ENCODE measurements around the gene GFER.

GFER gene

DNA sequence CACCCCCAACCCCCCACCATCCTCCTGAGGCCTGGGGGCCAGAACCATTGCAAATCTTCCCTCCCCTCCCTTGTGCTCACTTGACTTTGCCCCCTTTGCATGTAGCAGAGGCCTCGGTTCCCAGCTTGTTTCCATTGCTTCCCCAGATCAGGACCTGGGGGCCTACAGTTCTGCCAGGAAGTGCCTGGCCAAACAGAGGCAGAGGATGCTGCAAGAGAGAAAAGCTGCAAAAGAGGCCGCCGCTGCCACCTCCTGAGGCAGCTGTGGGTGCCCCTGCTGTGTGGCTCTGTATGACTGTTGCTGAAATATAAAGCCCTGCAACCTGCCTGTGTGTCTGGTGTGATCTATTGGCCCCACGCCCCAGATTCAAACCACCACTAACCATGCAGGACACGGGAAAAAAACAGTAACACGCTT is 22.3 kb upstream of the GFER start (continued):
- TF ChIP-seq MEIS1 (CRISPR knock-in tag; IDR thresholded peaks at IDR 0.05; ENCODE audit: borderline replicate concordance) = no peak
- TF ChIP-seq ZBTB20 (tag by site-specific recombination; IDR thresholded peaks at IDR 0.05) = peak; percentile 78
- TF ChIP-seq ZNF561 (tag by site-specific recombination; IDR thresholded peaks at IDR 0.05; ENCODE audit: borderline replicate concordance) = peak; percentile 39; the same call in 1 of the 2 replicates
- TF ChIP-seq, protein P1, sequence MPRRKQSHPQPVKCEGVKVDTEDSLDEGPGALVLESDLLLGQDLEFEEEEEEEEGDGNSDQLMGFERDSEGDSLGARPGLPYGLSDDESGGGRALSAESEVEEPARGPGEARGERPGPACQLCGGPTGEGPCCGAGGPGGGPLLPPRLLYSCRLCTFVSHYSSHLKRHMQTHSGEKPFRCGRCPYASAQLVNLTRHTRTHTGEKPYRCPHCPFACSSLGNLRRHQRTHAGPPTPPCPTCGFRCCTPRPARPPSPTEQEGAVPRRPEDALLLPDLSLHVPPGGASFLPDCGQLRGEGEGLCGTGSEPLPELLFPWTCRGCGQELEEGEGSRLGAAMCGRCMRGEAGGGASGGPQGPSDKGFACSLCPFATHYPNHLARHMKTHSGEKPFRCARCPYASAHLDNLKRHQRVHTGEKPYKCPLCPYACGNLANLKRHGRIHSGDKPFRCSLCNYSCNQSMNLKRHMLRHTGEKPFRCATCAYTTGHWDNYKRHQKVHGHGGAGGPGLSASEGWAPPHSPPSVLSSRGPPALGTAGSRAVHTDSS (tag by site-specific recombination; IDR thresholded peaks at IDR 0.05) = no peak
- TF ChIP-seq ZNF394 (tag by site-specific recombination; IDR thresholded peaks at IDR 0.05; ENCODE audit: borderline replicate concordance) = no peak
- TF ChIP-seq ZNF155 (tag by site-specific recombination; IDR thresholded peaks at IDR 0.05) = no peak
- TF ChIP-seq ZNF623 (tag by site-specific recombination; IDR thresholded peaks at IDR 0.05) = no peak
- TF ChIP-seq ZNF223 (tag by site-specific recombination; IDR thresholded peaks at IDR 0.05) = no peak
- TF ChIP-seq, protein P2, sequence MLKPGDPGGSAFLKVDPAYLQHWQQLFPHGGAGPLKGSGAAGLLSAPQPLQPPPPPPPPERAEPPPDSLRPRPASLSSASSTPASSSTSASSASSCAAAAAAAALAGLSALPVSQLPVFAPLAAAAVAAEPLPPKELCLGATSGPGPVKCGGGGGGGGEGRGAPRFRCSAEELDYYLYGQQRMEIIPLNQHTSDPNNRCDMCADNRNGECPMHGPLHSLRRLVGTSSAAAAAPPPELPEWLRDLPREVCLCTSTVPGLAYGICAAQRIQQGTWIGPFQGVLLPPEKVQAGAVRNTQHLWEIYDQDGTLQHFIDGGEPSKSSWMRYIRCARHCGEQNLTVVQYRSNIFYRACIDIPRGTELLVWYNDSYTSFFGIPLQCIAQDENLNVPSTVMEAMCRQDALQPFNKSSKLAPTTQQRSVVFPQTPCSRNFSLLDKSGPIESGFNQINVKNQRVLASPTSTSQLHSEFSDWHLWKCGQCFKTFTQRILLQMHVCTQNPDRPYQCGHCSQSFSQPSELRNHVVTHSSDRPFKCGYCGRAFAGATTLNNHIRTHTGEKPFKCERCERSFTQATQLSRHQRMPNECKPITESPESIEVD (tag by site-specific recombination; IDR thresholded peaks at IDR 0.05) = no peak
- no peak for TF ChIP-seq ZNF311 (tag by site-specific recombination; IDR thresholded peaks at IDR 0.05; ENCODE audit: borderline replicate concordance)
- TF ChIP-seq, protein P3, sequence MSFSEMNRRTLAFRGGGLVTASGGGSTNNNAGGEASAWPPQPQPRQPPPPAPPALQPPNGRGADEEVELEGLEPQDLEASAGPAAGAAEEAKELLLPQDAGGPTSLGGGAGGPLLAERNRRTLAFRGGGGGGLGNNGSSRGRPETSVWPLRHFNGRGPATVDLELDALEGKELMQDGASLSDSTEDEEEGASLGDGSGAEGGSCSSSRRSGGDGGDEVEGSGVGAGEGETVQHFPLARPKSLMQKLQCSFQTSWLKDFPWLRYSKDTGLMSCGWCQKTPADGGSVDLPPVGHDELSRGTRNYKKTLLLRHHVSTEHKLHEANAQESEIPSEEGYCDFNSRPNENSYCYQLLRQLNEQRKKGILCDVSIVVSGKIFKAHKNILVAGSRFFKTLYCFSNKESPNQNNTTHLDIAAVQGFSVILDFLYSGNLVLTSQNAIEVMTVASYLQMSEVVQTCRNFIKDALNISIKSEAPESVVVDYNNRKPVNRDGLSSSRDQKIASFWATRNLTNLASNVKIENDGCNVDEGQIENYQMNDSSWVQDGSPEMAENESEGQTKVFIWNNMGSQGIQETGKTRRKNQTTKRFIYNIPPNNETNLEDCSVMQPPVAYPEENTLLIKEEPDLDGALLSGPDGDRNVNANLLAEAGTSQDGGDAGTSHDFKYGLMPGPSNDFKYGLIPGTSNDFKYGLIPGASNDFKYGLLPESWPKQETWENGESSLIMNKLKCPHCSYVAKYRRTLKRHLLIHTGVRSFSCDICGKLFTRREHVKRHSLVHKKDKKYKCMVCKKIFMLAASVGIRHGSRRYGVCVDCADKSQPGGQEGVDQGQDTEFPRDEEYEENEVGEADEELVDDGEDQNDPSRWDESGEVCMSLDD (tag by site-specific recombination; IDR thresholded peaks at IDR 0.05) = no peak
- TF ChIP-seq REPIN1 (tag by site-specific recombination; IDR thresholded peaks at IDR 0.05; ENCODE audit: low read depth) = no peak
- no peak for TF ChIP-seq ZNF501 (tag by site-specific recombination; IDR thresholded peaks at IDR 0.05)
- peak; percentile 46 for TF ChIP-seq GLIS2 (tag by site-specific recombination; IDR thresholded peaks at IDR 0.05)
- no peak for TF ChIP-seq KLF7 (tag by site-specific recombination; IDR thresholded peaks at IDR 0.05; ENCODE audit: borderline replicate concordance)
- no peak for TF ChIP-seq ZNF239 (tag by site-specific recombination; IDR thresholded peaks at IDR 0.05)
- no peak for TF ChIP-seq ZNF830 (tag by site-specific recombination; IDR thresholded peaks at IDR 0.05; ENCODE audit: low read depth)
- TF ChIP-seq ZSCAN16 (tag by site-specific recombination; IDR thresholded peaks at IDR 0.05) = no peak
- no peak for TF ChIP-seq ZNF19 (tag by site-specific recombination; IDR thresholded peaks at IDR 0.05; ENCODE audit: low read depth)
- no peak for TF ChIP-seq ZNF530 (tag by site-specific recombination; IDR thresholded peaks at IDR 0.05; ENCODE audit: low read depth)
- TF ChIP-seq, protein P4, sequence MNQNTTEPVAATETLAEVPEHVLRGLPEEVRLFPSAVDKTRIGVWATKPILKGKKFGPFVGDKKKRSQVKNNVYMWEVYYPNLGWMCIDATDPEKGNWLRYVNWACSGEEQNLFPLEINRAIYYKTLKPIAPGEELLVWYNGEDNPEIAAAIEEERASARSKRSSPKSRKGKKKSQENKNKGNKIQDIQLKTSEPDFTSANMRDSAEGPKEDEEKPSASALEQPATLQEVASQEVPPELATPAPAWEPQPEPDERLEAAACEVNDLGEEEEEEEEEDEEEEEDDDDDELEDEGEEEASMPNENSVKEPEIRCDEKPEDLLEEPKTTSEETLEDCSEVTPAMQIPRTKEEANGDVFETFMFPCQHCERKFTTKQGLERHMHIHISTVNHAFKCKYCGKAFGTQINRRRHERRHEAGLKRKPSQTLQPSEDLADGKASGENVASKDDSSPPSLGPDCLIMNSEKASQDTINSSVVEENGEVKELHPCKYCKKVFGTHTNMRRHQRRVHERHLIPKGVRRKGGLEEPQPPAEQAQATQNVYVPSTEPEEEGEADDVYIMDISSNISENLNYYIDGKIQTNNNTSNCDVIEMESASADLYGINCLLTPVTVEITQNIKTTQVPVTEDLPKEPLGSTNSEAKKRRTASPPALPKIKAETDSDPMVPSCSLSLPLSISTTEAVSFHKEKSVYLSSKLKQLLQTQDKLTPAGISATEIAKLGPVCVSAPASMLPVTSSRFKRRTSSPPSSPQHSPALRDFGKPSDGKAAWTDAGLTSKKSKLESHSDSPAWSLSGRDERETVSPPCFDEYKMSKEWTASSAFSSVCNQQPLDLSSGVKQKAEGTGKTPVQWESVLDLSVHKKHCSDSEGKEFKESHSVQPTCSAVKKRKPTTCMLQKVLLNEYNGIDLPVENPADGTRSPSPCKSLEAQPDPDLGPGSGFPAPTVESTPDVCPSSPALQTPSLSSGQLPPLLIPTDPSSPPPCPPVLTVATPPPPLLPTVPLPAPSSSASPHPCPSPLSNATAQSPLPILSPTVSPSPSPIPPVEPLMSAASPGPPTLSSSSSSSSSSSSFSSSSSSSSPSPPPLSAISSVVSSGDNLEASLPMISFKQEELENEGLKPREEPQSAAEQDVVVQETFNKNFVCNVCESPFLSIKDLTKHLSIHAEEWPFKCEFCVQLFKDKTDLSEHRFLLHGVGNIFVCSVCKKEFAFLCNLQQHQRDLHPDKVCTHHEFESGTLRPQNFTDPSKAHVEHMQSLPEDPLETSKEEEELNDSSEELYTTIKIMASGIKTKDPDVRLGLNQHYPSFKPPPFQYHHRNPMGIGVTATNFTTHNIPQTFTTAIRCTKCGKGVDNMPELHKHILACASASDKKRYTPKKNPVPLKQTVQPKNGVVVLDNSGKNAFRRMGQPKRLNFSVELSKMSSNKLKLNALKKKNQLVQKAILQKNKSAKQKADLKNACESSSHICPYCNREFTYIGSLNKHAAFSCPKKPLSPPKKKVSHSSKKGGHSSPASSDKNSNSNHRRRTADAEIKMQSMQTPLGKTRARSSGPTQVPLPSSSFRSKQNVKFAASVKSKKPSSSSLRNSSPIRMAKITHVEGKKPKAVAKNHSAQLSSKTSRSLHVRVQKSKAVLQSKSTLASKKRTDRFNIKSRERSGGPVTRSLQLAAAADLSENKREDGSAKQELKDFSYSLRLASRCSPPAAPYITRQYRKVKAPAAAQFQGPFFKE (tag by site-specific recombination; IDR thresholded peaks at IDR 0.05; ENCODE audit: borderline replicate concordance) = no peak
- no peak for TF ChIP-seq ZNF211 (tag by site-specific recombination; IDR thresholded peaks at IDR 0.05; ENCODE audit: low read depth)
- no peak for TF ChIP-seq PRDM1 (tag by site-specific recombination; IDR thresholded peaks at IDR 0.05)
- TF ChIP-seq, protein P5, sequence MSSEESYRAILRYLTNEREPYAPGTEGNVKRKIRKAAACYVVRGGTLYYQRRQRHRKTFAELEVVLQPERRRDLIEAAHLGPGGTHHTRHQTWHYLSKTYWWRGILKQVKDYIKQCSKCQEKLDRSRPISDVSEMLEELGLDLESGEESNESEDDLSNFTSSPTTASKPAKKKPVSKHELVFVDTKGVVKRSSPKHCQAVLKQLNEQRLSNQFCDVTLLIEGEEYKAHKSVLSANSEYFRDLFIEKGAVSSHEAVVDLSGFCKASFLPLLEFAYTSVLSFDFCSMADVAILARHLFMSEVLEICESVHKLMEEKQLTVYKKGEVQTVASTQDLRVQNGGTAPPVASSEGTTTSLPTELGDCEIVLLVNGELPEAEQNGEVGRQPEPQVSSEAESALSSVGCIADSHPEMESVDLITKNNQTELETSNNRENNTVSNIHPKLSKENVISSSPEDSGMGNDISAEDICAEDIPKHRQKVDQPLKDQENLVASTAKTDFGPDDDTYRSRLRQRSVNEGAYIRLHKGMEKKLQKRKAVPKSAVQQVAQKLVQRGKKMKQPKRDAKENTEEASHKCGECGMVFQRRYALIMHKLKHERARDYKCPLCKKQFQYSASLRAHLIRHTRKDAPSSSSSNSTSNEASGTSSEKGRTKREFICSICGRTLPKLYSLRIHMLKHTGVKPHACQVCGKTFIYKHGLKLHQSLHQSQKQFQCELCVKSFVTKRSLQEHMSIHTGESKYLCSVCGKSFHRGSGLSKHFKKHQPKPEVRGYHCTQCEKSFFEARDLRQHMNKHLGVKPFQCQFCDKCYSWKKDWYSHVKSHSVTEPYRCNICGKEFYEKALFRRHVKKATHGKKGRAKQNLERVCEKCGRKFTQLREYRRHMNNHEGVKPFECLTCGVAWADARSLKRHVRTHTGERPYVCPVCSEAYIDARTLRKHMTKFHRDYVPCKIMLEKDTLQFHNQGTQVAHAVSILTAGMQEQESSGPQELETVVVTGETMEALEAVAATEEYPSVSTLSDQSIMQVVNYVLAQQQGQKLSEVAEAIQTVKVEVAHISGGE (tag by site-specific recombination; conservative IDR thresholded peaks at IDR 0.05; ENCODE audit: low read depth) = peak; percentile 36
- no peak for TF ChIP-seq ZNF157 (tag by site-specific recombination; IDR thresholded peaks at IDR 0.05)
- TF ChIP-seq ZBTB7A (tag by site-specific recombination; IDR thresholded peaks at IDR 0.05; ENCODE audit: low read depth) = no peak
